ENCODE data around the gene NUAK1.

GRCh38 chr12:106176560-106176959 lies 37.8 kb upstream of the NUAK1 start:
- TF ChIP-seq CTCF (conservative IDR thresholded peaks at IDR 0.05 in 1 of 2, IDR thresholded peaks at IDR 0.05 in 1 of 2; ENCODE audit: low read depth in 1 of 2, low read length in 2 of 2), result no peak
- no peak for TF ChIP-seq EZH2 (IDR thresholded peaks at IDR 0.05; ENCODE audit: low read length, missing control alignments)
